Omental fat pad (tissue), 4 donors: ENCODE measurements around the gene AFG3L2. TPM values are rescaled to one million over a fixed set of nuclear protein-coding genes. Genes with fewer than 3 reads are reported as not detected.

Experiments
- ATAC-seq: fragments of 150-250 bp; one replicate; pipeline ENCODE4 v1.9.1; 2016; ENCODE audit warnings: mild to moderate bottlenecking, moderate library complexity; ENCODE audit not compliant: low FRiP score
- DNase-seq: peaks from one replicate; pipeline ENCODE4 v3.0.0-alpha.2; 2019; ENCODE audit warnings: low spot score
- CTCF ChIP-seq, 3 donors: fragments of 450-650 bp; IDR thresholded peaks; one replicate each; pipeline ENCODE4 v1.5.1; 2016 to 2017; ENCODE audit warnings: antibody characterized with exemption in 3 of 3, mild to moderate bottlenecking in 3 of 3, moderate library complexity in 2 of 3
- total RNA-seq, 4 donors: library from RNA; depleted of rRNA; stranded (reverse); fragments of >200 nt; gene quantifications; one replicate each; pipeline ENCODE4 v1.1.0, GENCODE V29; 2016

AFG3L2 gene
- total RNA-seq, 4 donors from 2014 or later: 36.4 to 64.0 (median 40.1) TPM

- no peak for DNase-seq
Observed at GRCh38 chr18:12408247-12408869, 31.3 kb upstream of the AFG3L2 start.

GRCh38 chr18:12406371-12407111 is 29.5 kb upstream of the AFG3L2 start:
- ATAC-seq (no peak), DNase-seq (no peak)
- TF ChIP-seq CTCF (IDR thresholded peaks at IDR 0.05): no peak

More at GRCh38 chr18:12408247-12408869, 31.3 kb upstream of the AFG3L2 start:
- no peak for TF ChIP-seq CTCF (IDR thresholded peaks at IDR 0.05)
- ATAC-seq: peak; percentile 48

GRCh38 chr18:12405066-12405465 is 28.0 kb upstream of the AFG3L2 start:
- DNase-seq (no peak), ATAC-seq (no peak)
- TF ChIP-seq CTCF (IDR thresholded peaks at IDR 0.05): no peak

GRCh38 chr18:12403601-12404506 is 26.8 kb upstream of the AFG3L2 start:
- no peak for TF ChIP-seq CTCF (IDR thresholded peaks at IDR 0.05)
- no peak for DNase-seq
- no peak for ATAC-seq

- DNase-seq (no peak), ATAC-seq (no peak)
- TF ChIP-seq CTCF (IDR thresholded peaks at IDR 0.05): no peak
Observed at GRCh38 chr18:12401881-12402280, 24.9 kb upstream of the AFG3L2 start.

- DNase-seq (no peak), ATAC-seq (no peak)
- no peak for TF ChIP-seq CTCF (IDR thresholded peaks at IDR 0.05)
Observed at GRCh38 chr18:12399231-12399630, 22.2 kb upstream of the AFG3L2 start.
